ENCODE results near the gene RAD51B. TPM values are rescaled to one million over a fixed set of nuclear protein-coding genes. Genes with fewer than 3 reads are reported as not detected.

RAD51B gene
- total and polyA plus RNA-seq, 9 donors: 21.6 to 70.1 (median 35.1) TPM

- H3K36me3 ChIP-seq: no peaks in the 10 kb centered on the region
- H3K4me1 ChIP-seq (ENCODE audit: insufficient read depth): no peaks in the 10 kb centered on the region
- no peaks in the 10 kb centered on the region for H3K27me3 ChIP-seq
- 97 to 98% (median 98%) methylated on average over 3 of the region's 3 CpGs for WGBS, 3 donors
- no peaks in the 10 kb centered on the region for H3K9me3 ChIP-seq
- no peak overlapping the region for H3K4me3 ChIP-seq
- no peak for DNase-seq
- TF ChIP-seq POLR2A (IDR thresholded peaks at IDR 0.05) (no peak), EP300 (IDR thresholded peaks at IDR 0.05) (no peak), CTCF (IDR thresholded peaks at IDR 0.05) (no peak)
- intact Hi-C loops (cut with DNase I): no loop called here
- no peak overlapping the region for H3K27ac ChIP-seq
Observed at GRCh38 chr14:68328509-68328908, 508.9 kb downstream of the RAD51B start.

GRCh38 chr14:68331426-68331825, 511.8 kb downstream of the RAD51B start:
- 92 to 97% (median 92%) methylated on average over 2 of the region's 2 CpGs for WGBS, 3 donors
- H3K9me3 ChIP-seq: no peaks in the 10 kb centered on the region
- TF ChIP-seq EP300 (IDR thresholded peaks at IDR 0.05) (no peak), POLR2A (IDR thresholded peaks at IDR 0.05) (no peak)
- intact Hi-C loops (cut with DNase I): no loop called here
- no peaks in the 10 kb centered on the region for H3K36me3 ChIP-seq
- no peaks in the 10 kb centered on the region for H3K27me3 ChIP-seq
- H3K4me3 ChIP-seq: no peak overlapping the region
- H3K4me1 ChIP-seq (ENCODE audit: insufficient read depth): no peaks in the 10 kb centered on the region
- no peak overlapping the region for H3K27ac ChIP-seq
- DNase-seq: no peak

GRCh38 chr14:68331991-68332390, 512.4 kb downstream of the RAD51B start:
- WGBS, 3 donors: 81 to 85% (median 83%) methylated on average over 1 of the region's 1 CpG
- H3K27me3 ChIP-seq: no peaks in the 10 kb centered on the region

GRCh38 chr14:68333262-68333661, 513.7 kb downstream of the RAD51B start:
- intact Hi-C loops (cut with DNase I): no loop called here
- Histone ChIP-seq H3K4me1 (ENCODE audit: insufficient read depth) (no peaks in the 10 kb centered on the region), H3K36me3 (no peaks in the 10 kb centered on the region), H3K9me3 (no peaks in the 10 kb centered on the region), H3K27ac (no peak overlapping the region), H3K4me3 (no peak overlapping the region), H3K27me3 (no peaks in the 10 kb centered on the region)
- WGBS, 3 donors: 89 to 94% (median 94%) methylated on average over 2 of the region's 2 CpGs
- DNase-seq: no peak
- TF ChIP-seq EP300 (IDR thresholded peaks at IDR 0.05) (no peak), CTCF (IDR thresholded peaks at IDR 0.05) (no peak), POLR2A (IDR thresholded peaks at IDR 0.05) (no peak)

More at GRCh38 chr14:68331991-68332390, 512.4 kb downstream of the RAD51B start:
- no peak for DNase-seq
- H3K36me3 ChIP-seq: no peaks in the 10 kb centered on the region
- TF ChIP-seq EP300 (IDR thresholded peaks at IDR 0.05) (no peak), POLR2A (IDR thresholded peaks at IDR 0.05) (no peak), CTCF (IDR thresholded peaks at IDR 0.05) (no peak)
- intact Hi-C loops (cut with DNase I): no loop called here
- no peaks in the 10 kb centered on the region for H3K4me1 ChIP-seq (ENCODE audit: insufficient read depth)
- no peak overlapping the region for H3K27ac ChIP-seq
- H3K9me3 ChIP-seq: no peaks in the 10 kb centered on the region
- H3K4me3 ChIP-seq: no peak overlapping the region

- no peak for DNase-seq
- Histone ChIP-seq H3K36me3 (no peaks in the 10 kb centered on the region), H3K4me3 (no peak overlapping the region), H3K4me1 (ENCODE audit: insufficient read depth) (no peaks in the 10 kb centered on the region), H3K27me3 (no peaks in the 10 kb centered on the region), H3K9me3 (no peaks in the 10 kb centered on the region), H3K27ac (no peak overlapping the region)
- no peak for TF ChIP-seq EP300 (IDR thresholded peaks at IDR 0.05)
- TF ChIP-seq CTCF (IDR thresholded peaks at IDR 0.05): no peak
- TF ChIP-seq POLR2A (IDR thresholded peaks at IDR 0.05): no peak
- intact Hi-C loops (cut with DNase I): no loop called here
Observed at GRCh38 chr14:68335312-68335711, 515.7 kb downstream of the RAD51B start.

Measured in ovary (tissue), 9 donors.